HG03280 (cell line): ENCODE data around the gene NPHP4.

Source experiments
- ATAC-seq: cut with Tn5 transposase; IDR thresholded peaks from one replicate; pipeline ENCODE4 v1.9.1; 2021; ENCODE audit warnings: mild to moderate bottlenecking, moderate library complexity; ENCODE audit not compliant: unreplicated experiment

Gene NPHP4

GRCh38 chr1:5992026-5992813 is at the start of gene NPHP4:
Gene NPHP4, minus strand, starts transcription at chr1:5992425. Its CDS starts 6,136 bp downstream, at chr1:5986289.
- ATAC-seq = peak; percentile 92

- ATAC-seq = no peak
Observed at GRCh38 chr1:6041432-6042062, 49.3 kb upstream of the NPHP4 start.

GRCh38 chr1:6040861-6041415 is 48.7 kb upstream of the NPHP4 start:
- no peak for ATAC-seq

- ATAC-seq = no peak
Observed at GRCh38 chr1:6040444-6040843, 48.2 kb upstream of the NPHP4 start.

- no peak for ATAC-seq
Observed at GRCh38 chr1:6039031-6039430, 46.8 kb upstream of the NPHP4 start.

- no peak for ATAC-seq
Observed at GRCh38 chr1:6038603-6039002, 46.4 kb upstream of the NPHP4 start.

GRCh38 chr1:6037338-6037762 is 45.1 kb upstream of the NPHP4 start:
- no peak for ATAC-seq

- ATAC-seq = no peak
Observed at GRCh38 chr1:6035719-6036118, 43.5 kb upstream of the NPHP4 start.

GRCh38 chr1:6035303-6035702 is 43.1 kb upstream of the NPHP4 start:
- ATAC-seq = no peak

- ATAC-seq = no peak
Observed at GRCh38 chr1:6034750-6035096, 42.5 kb upstream of the NPHP4 start.

GRCh38 chr1:6033986-6034749 is 41.9 kb upstream of the NPHP4 start:
- ATAC-seq = no peak

- ATAC-seq = no peak
Observed at GRCh38 chr1:6033124-6033523, 40.9 kb upstream of the NPHP4 start.

GRCh38 chr1:6030547-6031261 is 38.5 kb upstream of the NPHP4 start:
- no peak for ATAC-seq

GRCh38 chr1:6030132-6030531 is 37.9 kb upstream of the NPHP4 start:
- no peak for ATAC-seq

GRCh38 chr1:6029351-6029750 is 37.1 kb upstream of the NPHP4 start:
- ATAC-seq = no peak

GRCh38 chr1:6028042-6028850 is 36.0 kb upstream of the NPHP4 start:
- ATAC-seq = no peak

- no peak for ATAC-seq
Observed at GRCh38 chr1:6027591-6027990, 35.4 kb upstream of the NPHP4 start.

GRCh38 chr1:6026095-6026809 is 34.0 kb upstream of the NPHP4 start:
- ATAC-seq = peak; percentile 86
